Retinal pigment epithelial cell (primary cell): ENCODE data around the gene GSC.

Experiments
- DNase-seq: peaks from one replicate; pipeline ENCODE4 v3.0.0-alpha.2; 2010; ENCODE audit warnings: low read depth
- H3K4me3 ChIP-seq: 2 replicates; pipeline ENCODE4 v1.5.1; 2011; ENCODE audit warnings: mild to moderate bottlenecking, low read length, control low read depth, moderate library complexity
- TF ChIP-seq, protein P1 (sequence below): conservative IDR thresholded peaks from 2 replicates; pipeline ENCODE4 v1.5.1; 2011; ENCODE audit warnings: low read depth, low read length, control low read depth, inconsistent platforms

Gene GSC

DNA sequence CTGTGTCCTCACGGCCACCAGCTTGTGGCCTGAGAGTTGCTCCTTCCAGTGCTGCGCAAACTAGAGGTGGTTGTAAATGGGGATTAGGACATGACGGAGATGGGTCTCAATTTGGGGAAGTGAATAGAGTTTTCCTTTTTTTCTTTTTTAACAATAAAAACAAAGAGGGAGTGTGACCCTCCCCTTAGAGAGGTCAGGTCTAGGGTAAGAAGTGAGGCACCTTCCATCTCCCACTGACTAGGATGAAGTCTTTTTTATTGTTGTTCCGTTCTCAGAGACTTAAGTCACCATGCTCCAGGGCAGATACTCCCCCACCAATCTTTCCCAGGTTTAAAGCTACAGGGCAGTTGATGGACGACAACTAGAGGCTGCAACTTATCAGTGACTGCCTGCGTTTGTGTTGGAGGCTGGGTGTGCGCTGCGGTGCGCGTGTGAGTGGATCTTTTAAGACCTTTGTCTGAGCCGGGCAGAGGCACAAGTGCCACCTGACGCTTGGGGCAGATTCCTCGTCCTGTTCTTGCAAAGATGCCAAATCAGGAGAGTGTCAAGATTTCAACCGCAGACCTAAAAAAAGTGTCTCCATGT is 2.1 kb upstream of the GSC start:
- no peak overlapping the region for H3K4me3 ChIP-seq
- TF ChIP-seq, protein P1, sequence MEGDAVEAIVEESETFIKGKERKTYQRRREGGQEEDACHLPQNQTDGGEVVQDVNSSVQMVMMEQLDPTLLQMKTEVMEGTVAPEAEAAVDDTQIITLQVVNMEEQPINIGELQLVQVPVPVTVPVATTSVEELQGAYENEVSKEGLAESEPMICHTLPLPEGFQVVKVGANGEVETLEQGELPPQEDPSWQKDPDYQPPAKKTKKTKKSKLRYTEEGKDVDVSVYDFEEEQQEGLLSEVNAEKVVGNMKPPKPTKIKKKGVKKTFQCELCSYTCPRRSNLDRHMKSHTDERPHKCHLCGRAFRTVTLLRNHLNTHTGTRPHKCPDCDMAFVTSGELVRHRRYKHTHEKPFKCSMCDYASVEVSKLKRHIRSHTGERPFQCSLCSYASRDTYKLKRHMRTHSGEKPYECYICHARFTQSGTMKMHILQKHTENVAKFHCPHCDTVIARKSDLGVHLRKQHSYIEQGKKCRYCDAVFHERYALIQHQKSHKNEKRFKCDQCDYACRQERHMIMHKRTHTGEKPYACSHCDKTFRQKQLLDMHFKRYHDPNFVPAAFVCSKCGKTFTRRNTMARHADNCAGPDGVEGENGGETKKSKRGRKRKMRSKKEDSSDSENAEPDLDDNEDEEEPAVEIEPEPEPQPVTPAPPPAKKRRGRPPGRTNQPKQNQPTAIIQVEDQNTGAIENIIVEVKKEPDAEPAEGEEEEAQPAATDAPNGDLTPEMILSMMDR = no peak
- DNase-seq = no peak

GRCh38 chr14:94771158-94771905 is 1.4 kb upstream of the GSC start:
- H3K4me3 ChIP-seq = no peak overlapping the region
- no peak for DNase-seq
- TF ChIP-seq, protein P1 = no peak

GRCh38 chr14:94770815-94771157 is 873 bp upstream of the GSC start:
- DNase-seq = no peak
- H3K4me3 ChIP-seq = no peak overlapping the region
- TF ChIP-seq, protein P1 = no peak

GRCh38 chr14:94770251-94770749 is 387 bp upstream of the GSC start:
- H3K4me3 ChIP-seq = peak overlapping the region; percentile 17
- no peak for DNase-seq
- TF ChIP-seq, protein P1 = no peak

DNA sequence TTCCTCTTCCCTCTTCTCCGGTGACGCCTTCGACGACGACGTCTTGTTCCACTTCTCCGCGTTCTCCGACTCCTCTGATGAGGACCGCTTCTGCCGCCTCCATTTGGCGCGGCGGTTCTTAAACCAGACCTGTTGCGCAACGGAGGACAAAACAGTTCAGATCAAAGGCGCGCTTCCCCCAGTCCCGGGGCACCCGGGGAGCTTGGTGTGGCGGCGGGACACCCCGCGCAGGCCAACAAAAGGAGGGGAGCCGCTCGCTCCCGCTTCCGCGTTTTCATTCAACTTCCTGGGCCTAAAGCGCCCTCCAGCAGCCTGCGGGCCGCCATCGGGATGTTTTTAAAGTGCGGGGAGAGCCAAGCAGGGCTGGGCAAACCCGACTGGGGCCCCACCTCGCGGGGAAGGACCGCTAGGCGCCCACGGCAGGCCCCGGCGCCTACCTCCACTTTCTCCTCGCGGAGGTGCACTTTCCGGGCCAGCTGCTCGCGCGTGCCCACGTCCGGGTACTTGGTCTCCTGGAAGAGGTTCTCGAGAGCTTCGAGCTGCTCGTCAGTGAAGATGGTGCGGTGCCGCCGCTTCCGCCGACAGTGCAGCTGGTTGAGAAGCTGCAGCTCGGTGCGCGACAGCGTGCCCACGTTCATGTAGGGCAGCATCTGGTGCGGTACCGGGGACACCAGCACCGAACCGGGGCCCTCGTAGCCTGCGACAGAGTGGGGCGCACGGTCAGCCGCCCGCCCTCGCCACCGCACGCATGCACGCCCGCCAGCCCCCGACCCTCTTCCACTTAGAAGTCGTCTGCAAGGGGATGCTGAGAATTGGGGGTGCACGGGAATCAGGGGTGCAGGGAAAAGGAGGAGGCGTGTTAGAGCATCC is 1.2 kb downstream of the GSC start:
- H3K4me3 ChIP-seq = no peak overlapping the region
- TF ChIP-seq, protein P1 = no peak
- DNase-seq = no peak

GRCh38 chr14:94768141-94768520 is 1.8 kb downstream of the GSC start:
- TF ChIP-seq, protein P1 = no peak
- DNase-seq = no peak
- no peak overlapping the region for H3K4me3 ChIP-seq
